Activated naive CD8-positive, alpha-beta T cell treated with anti-CD3 and anti-CD28 coated beads, Interleukin-2, amount 50 U/mL, for 24 hours (primary cell): ENCODE measurements around the gene CD8A.
"Not testable (repeated sequence)": the region's sequence is repeated elsewhere in the genome, so short reads cannot be mapped to it uniquely, and the experiment has no call there.

ENCODE experiments used
- ATAC-seq: fragments of 150-1000 bp; cut with Tn5 transposase; one replicate; pipeline ENCODE4 v1.10.0; 2021
- DNase-seq: peaks from one replicate; pipeline ENCODE4 v3.0.0; 2021
- H3K27ac Mint-ChIP-seq: one replicate; pipeline ENCODE4 v1.8.0; 2021; ENCODE audit warnings: mild to moderate bottlenecking, mixed read lengths
- H3K27me3 Mint-ChIP-seq: one replicate; pipeline ENCODE4 v1.8.0; 2021; ENCODE audit warnings: mixed read lengths
- H3K36me3 Mint-ChIP-seq: one replicate; pipeline ENCODE4 v1.8.0; 2021; ENCODE audit warnings: low read depth, mixed read lengths
- H3K4me1 Mint-ChIP-seq: one replicate; pipeline ENCODE4 v1.8.0; 2021; ENCODE audit warnings: mixed read lengths
- H3K4me3 Mint-ChIP-seq: one replicate; pipeline ENCODE4 v1.8.0; 2021; ENCODE audit warnings: mild to moderate bottlenecking, moderate library complexity, mixed read lengths
- H3K9me3 Mint-ChIP-seq: one replicate; pipeline ENCODE4 v1.8.0; 2021; ENCODE audit warnings: mixed read lengths

The CD8A gene

GRCh38 chr2:86747711-86748639 lies 42.7 kb downstream of the CD8A start:
- Mint-ChIP-seq H3K9me3 (peaks cover 4% of the 10 kb centered on the region), H3K36me3 (peaks cover 57% of the 10 kb centered on the region), H3K27ac (no peak overlapping the region), H3K4me3 (no peak overlapping the region), H3K4me1 (peaks cover 44% of the 10 kb centered on the region), H3K27me3 (no peaks in the 10 kb centered on the region)
- peak; percentile 76 for ATAC-seq
- DNase-seq: peak; percentile 20

- H3K4me1 Mint-ChIP-seq: peaks cover 48% of the 10 kb centered on the region
- H3K27me3 Mint-ChIP-seq: no peaks in the 10 kb centered on the region
- no peak overlapping the region for H3K4me3 Mint-ChIP-seq
- peak overlapping the region; percentile 50 for H3K27ac Mint-ChIP-seq
- ATAC-seq (no peak), DNase-seq (no peak)
- H3K36me3 Mint-ChIP-seq: peaks cover 50% of the 10 kb centered on the region
- peaks cover 4% of the 10 kb centered on the region for H3K9me3 Mint-ChIP-seq
Measured at GRCh38 chr2:86746939-86747338, 43.8 kb downstream of the CD8A start.

- Mint-ChIP-seq H3K9me3 (no peaks in the 10 kb centered on the region), H3K4me3 (no peak overlapping the region), H3K36me3 (peaks cover 27% of the 10 kb centered on the region), H3K27ac (no peak overlapping the region), H3K4me1 (peaks cover 39% of the 10 kb centered on the region), H3K27me3 (no peaks in the 10 kb centered on the region)
- ATAC-seq (no peak), DNase-seq (no peak)
Measured at GRCh38 chr2:86744152-86744551, 46.6 kb downstream of the CD8A start.

- not testable (repeated sequence) for DNase-seq, H3K9me3 Mint-ChIP-seq, H3K4me3 Mint-ChIP-seq, H3K27ac Mint-ChIP-seq, H3K27me3 Mint-ChIP-seq
- ATAC-seq: peak; percentile 83
- peaks cover 26% of the 10 kb centered on the region for H3K4me1 Mint-ChIP-seq
- H3K36me3 Mint-ChIP-seq: peaks cover 17% of the 10 kb centered on the region
Measured at GRCh38 chr2:86741889-86742498, 48.7 kb downstream of the CD8A start.

- not testable (repeated sequence) for H3K4me1 Mint-ChIP-seq, H3K27ac Mint-ChIP-seq, DNase-seq, H3K9me3 Mint-ChIP-seq, H3K4me3 Mint-ChIP-seq, ATAC-seq, H3K27me3 Mint-ChIP-seq
- peaks cover 13% of the 10 kb centered on the region for H3K36me3 Mint-ChIP-seq
Measured at GRCh38 chr2:86739889-86740288, 50.8 kb downstream of the CD8A start.

GRCh38 chr2:86739485-86739884 lies 51.2 kb downstream of the CD8A start:
- ATAC-seq, H3K4me1 Mint-ChIP-seq, H3K4me3 Mint-ChIP-seq, H3K27me3 Mint-ChIP-seq, H3K9me3 Mint-ChIP-seq, DNase-seq, H3K27ac Mint-ChIP-seq: not testable (repeated sequence)
- H3K36me3 Mint-ChIP-seq: peaks cover 10% of the 10 kb centered on the region

- H3K36me3 Mint-ChIP-seq, H3K4me1 Mint-ChIP-seq, H3K27ac Mint-ChIP-seq, H3K27me3 Mint-ChIP-seq, H3K9me3 Mint-ChIP-seq, H3K4me3 Mint-ChIP-seq, DNase-seq: not testable (repeated sequence)
- ATAC-seq: peak; percentile 7
Measured at GRCh38 chr2:86734896-86735295, 55.8 kb downstream of the CD8A start.
